ENCODE measurements around the gene MED8.

Gene MED8

GRCh38 chr1:43358121-43358745, 31.4 kb downstream of the MED8 start:
- DNase-seq = no peak

- DNase-seq = no peak
Measured at GRCh38 chr1:43357251-43357650, 32.3 kb downstream of the MED8 start.

DNA sequence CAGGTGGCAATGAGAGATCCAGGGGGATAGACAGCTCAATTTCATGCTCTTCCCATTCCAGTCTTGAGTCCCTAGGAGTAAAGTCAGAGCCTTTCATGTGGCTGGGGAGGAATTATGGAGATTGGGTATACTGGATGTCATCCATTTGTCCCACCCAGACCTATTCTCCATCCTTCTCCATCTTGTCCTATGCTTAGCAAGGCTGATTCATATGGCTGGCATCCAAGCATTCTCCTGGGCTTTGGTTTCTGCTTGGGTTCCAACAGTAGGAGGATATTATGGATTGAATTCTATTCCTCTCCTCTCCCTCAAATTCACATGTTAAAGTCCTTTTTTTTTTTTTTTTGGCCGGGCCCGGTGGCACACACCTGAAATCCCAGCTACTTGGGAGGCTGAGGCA, 34.7 kb downstream of the MED8 start:
- no peak for DNase-seq

GRCh38 chr1:43354471-43354870, 35.1 kb downstream of the MED8 start:
- no peak for DNase-seq

DNA sequence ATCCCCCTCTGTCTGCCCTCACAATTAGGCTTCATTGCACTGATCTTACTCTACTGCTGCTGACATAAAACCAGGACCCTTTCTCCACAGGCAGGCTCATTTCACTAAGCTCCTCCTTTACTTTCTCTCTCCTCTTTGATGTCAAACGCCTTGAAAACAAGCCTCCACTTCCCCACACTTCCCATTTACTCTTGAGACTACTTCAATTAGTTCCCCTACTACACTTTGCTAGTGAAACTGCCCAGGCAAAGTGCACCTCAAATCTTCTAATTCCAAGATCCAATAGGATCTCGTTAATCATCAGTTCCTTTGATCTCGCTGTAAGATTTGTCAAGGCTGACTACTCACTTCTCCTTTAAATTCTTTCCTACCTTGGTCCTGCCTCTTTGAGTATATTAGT, 36.7 kb downstream of the MED8 start:
- DNase-seq = no peak

- no peak for DNase-seq
Measured at GRCh38 chr1:43352351-43352705, 37.3 kb downstream of the MED8 start.

DNA sequence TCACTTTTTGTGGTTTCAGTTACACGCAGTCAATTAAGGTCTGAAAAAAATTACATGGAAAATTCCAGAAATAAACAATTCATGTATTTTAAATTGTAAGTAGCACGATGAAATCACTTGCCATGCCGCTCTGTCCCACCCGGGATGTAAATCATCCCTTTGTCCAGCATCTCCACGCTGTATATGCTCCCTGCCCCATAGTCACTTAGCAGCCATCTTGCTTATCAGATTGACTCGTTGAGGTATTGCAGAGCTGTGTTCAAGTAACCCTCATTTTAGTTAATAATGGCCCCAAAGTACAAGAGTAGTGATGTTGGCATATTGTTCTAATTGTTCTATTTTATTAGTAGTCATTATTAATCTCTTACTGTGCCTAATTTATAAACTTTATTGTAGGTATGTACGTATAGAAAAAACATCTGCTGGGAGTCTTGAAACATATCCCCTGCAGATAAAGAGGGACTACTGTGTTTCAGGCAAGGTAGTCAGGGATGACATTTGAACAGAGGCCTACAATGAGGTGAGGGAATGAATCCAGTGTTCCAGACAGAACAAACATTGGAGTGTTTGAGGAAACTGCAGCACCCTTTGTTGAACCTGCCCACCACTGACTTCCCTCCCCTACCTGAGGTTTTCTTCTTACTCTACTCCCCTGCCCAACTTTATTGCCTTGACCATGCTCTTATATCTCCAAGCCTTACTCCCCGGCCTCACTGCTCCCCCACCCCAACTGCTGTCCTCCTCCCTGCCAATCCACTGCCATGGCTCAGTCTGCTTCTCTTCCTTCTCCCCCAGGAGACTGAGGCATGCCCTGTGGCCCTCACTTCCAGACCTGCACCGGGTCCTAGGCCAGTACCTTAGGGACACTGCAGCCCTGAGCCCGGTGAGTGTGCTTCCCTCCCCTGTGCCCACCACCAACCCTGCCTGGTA, 37.9 kb downstream of the MED8 start:
- DNase-seq = no peak

DNA sequence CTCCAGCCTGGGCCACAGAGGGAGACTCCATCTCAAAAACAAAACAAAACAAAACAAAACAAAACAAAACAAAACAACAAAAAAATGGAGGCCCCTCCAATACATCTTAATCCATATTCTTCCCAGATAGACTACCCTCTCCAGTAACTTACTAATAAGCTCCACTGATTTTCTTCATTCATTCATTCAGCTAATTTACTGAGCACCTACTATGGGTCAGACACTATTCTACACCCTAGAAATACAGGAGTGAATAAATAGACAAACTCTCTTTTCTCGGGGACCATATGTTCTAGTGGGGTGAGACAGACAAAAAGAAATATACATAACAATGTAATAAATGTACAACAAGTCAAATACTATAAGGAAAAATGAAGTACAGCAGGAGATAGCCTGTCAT, 38.6 kb downstream of the MED8 start:
- no peak for DNase-seq

- no peak for DNase-seq
Measured at GRCh38 chr1:43349594-43350306, 39.9 kb downstream of the MED8 start.

- DNase-seq = peak; percentile 23
Measured at GRCh38 chr1:43348809-43349593, 40.6 kb downstream of the MED8 start.

DNA sequence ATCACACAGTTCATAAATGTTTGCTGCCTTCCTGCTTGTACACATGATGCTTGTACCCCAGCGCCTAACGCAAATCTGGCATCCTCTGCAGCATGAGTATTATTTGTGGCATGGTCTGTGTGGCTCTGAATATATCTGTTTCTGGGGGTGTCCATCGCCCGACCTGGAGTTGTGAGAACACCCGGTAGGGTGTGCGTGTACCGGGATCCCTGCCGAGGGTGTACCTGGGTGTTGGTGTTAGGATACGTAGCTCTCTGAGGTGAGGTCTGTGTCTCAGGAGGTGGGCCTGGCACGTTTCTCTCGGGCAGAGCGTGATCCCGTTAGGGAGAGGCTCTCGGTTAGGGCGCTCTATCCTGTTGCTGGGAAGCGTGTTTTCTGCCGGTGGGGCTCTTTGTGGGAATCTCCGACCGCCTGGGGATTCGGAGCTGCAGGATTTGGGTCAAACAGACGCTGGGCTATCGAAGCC, 41.2 kb downstream of the MED8 start:
- DNase-seq = no peak

GRCh38 chr1:43346636-43347035, 43.0 kb downstream of the MED8 start:
- no peak for DNase-seq

GRCh38 chr1:43345120-43345519, 44.5 kb downstream of the MED8 start:
- DNase-seq = no peak

DNA sequence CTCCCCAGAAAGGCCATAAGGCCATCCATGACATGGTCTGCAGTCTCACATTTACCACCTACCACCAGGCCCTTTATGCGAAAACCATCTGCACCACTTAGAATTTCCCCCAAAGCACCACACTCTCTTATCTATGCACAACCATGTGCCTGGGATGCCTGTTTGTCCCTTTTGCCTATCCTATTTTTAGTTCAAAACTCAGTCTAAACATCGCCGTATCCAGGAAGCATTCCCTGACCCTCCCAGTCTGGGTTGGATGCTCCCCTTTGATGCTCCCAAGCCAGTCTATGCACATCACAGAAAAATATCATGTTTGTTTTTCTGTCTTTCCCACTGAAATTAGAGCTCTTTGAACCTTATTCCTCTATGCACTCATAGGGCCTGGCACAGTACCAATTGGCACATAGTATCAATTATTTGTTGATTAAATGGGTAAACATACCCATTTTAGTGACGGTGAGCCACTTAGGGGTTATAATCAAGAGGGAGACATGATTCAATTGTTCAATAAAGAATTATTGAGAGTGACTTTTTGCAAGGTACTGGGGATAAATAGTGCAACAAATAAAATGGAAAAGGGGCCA, 45.2 kb downstream of the MED8 start:
- no peak for DNase-seq

DNA sequence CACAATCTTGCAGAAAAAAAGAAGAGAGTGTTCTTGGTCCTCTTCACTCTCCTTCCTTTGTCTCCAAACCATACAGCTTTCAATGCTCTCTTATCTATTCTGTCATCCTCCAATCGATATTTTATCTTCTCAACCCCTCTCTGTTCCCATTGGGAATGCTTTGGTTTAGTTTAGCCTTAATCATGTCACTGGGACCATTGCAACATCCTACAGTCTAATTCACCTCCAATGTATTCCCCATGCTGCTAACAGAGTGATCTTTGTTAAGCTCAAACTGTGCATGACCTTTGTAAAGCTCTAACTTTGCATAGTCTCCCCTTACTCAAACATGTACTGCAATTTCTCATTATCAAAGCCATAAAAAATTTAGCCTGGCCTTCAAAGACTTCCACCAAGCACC, 49.0 kb downstream of the MED8 start:
- DNase-seq = no peak

DNA sequence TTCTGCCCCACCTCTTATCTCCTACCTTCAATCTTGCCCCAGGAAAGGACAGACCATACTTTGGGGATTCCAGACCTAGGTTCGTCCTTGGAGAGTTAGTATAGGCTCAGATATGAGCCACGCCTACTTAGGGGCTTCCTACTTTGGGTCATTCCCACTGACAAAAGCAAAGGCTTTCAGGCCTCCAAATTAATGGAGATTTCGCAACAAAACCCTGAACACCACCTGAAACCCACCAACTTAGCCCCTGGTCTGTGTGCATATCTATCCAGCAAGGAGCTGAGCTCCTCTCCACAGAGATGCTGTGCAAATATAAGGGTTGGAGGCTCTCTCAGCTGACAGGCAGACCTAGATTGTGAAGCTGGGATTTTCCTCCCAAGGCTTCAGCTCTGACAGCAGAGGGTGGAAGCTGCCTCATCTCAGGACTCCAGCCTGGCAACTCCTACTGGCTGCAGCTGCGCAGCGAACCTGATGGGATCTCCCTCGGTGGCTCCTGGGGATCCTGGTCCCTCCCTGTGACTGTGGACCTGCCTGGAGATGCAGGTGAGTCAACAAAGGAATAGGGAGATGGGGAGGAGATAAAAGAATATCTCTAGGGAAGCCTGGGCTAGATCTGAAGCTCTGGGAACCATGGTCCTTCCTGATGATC, 49.9 kb downstream of the MED8 start:
- DNase-seq = no peak

DNA sequence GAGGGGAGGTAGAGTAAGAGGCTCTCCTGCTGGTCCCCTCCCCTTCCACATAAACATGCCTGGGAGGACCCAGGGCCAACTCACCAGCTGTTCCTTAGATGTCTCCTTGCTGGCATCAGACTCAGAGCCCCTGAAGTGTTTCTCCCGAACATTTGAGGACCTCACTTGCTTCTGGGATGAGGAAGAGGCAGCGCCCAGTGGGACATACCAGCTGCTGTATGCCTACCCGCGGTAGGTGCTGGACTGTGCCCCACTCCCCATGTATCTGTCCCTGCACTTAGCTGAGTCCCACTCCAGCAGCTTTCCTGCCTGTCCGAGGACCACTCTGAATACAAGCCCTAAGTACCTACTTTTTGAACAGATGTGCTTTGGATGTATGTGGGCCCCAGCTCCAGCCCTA, 51.6 kb downstream of the MED8 start:
- no peak for DNase-seq

DNA sequence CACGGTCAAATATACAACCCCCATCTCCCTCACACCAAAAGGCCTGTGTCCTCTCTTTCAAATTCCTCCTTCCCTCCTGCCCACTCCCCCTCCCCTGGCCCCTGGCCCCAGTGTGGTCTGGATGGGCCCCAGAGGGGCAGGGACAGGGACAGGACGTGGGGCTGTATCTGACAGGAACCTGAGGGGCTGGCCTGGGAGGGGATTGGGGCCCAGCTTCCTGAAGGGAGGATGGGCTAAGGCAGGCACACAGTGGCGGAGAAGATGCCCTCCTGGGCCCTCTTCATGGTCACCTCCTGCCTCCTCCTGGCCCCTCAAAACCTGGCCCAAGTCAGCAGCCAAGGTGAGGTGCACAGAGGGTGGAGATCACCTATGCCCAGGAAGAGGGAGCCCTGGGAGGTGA, 52.0 kb downstream of the MED8 start, which contains the start of gene MPL:
Gene MPL, plus strand, starts transcription at position 231 of the 400 bp plus-strand sequence. Its CDS starts 31 bp downstream, at position 262.
- DNase-seq = no peak

DNA sequence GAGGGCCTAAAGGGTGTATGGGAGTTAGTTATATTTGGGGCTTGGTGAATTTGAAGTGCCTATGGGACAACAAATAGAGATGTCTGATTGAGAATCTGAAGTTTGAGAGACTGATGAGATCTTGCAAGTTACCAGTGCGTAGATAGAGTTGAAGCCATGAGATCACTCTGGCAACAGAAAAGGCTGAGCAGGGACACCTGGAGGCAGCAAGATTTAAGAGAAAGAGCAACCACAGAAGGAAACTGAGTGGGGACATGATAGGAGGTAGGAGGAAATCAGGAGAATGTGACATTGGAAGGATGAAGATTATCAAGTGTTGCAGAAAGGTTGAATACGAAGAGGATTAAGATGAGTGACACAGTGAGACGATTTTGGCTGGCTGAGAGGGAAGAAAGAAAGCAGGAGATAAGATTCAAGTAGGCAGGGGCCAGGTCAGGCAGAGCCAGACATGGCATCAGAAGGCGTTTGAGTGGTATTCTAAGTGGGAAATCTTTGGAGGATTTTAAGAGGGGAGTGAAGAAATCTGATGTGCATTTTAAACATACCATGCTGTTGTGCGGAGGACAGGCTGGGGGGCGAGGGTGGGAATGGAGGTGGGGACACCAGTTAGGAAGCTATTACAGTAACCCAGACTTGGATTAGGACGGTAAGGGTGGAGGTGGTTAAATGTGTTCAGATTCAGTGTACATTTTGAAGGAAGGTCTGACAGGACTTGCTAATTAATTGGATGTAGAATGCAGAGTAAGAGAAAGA, 55.0 kb downstream of the MED8 start:
- DNase-seq = no peak

Measured in NCI-H187 treated with DMSO at 0.1 percent for 48 hours (cell line).